Epidermal melanocyte (primary cell): ENCODE measurements around the gene CHST6.
A peak's percentile ranks its signal among the peaks of the same experiment; 100 is the strongest.
"Not testable (repeated sequence)": the region's sequence is repeated elsewhere in the genome, so short reads cannot be mapped to it uniquely, and the experiment has no call there.

Experiments used
- DNase-seq: peaks from one replicate; pipeline ENCODE4 v3.0.0; 2011; ENCODE audit warnings: low spot score; ENCODE audit not compliant: insufficient read length

The CHST6 gene

DNA sequence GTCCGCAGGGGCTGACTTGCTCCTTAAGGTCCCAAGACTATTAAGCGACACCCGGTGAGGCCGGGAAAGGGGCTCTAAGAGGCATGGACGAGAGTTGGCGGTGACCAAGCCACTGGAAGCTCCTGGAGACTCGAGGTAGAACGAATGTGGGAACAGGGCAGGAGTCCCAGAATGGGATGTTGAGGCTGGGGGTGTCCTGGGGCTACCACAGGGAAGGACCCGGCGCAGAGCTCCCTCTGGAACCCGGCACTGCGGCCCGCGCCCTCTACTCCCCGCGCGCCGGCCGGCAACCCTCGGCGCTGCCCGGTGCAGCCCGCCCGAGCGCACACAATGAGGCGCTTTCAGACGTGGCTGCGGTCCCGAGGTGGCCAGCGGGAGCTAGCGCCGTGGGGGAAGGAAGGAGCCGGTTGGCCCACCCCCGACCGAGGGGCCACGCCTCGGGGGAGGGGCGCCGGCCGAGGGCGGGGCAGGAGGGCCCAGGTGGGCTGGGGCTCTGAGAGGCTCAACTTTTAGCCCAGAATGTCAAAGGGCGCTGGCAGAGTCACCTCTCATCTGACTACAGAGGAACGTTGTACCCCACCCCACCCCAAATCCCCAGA is at the start of gene CHST6:
Gene CHST6, minus strand, starts transcription at position 366 of the 599 bp plus-strand sequence. CDS start 15,613 bp downstream, outside the sequence.
- peak; percentile 36 for DNase-seq

DNA sequence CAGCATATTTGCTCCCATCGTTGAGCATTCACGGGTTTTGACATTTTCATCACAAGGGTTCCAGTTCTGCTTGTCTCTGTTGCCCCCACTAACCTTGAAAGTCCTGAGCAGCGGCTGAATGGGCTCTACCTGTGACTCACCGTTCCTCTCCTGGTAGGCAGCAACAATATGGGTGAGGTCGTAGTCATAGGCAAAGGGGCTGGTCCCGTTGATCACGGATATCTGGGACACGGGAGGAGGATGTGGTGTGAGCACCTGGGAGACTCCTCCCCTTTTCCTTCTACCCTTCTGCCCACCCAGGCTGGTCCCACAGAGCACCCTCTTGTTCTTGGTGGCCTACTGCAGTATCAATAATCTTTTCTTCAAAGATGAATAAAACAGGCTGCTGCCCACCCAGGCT is 47.2 kb upstream of the CHST6 start:
- not testable (repeated sequence) for DNase-seq

DNA sequence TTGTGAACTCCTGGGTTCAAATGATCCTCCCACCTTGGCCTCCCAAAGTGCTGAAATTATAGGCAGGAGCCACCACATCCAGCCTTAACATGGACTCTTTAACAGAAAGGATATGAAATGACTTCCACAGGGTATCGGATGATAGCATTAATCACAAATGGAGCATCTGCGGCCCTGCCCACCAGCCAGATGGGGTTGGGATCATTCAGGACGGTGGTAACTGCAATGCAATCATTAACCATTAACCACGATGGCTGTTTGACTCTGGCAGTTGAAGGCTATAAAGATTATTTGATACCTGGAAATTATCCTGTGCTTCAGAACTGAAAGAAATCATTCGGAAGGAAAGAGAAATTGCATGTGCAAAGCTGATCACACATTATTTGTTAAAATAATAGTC is 46.0 kb upstream of the CHST6 start:
- no peak for DNase-seq

DNA sequence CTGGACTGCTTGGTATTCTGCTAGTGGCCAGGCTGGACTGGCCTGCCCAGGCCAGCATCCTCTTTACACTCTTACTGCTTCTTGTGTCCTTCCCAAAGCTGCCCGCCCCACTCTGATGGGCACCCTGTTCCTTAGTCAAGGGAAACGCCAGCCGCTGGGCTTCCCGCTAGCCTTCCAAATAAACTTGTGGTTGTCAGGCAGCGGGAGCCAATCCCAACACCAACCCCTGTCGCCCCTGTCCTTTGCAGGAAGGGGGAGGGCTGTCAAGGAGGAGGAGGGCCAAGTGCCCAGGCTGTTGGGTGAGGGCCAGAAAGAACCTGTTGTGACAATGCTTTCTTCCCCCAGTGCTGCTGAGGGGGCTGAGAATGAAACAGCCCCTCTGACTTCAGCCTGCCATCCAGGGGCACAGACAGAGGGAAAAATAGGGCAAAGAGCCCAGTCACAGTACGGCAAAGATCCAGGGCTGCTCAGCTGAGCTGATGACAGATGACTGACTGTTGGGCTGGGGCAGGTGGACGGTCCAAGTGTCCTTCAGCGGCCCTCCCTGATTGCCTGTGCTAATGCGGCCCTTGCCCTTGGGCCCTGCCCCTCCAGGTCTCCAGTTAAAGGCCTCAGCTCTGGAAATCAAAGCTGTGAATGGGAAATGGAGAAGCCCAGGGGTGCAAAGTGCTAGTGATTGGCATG is 43.8 kb upstream of the CHST6 start:
- DNase-seq = not testable (repeated sequence)

DNA sequence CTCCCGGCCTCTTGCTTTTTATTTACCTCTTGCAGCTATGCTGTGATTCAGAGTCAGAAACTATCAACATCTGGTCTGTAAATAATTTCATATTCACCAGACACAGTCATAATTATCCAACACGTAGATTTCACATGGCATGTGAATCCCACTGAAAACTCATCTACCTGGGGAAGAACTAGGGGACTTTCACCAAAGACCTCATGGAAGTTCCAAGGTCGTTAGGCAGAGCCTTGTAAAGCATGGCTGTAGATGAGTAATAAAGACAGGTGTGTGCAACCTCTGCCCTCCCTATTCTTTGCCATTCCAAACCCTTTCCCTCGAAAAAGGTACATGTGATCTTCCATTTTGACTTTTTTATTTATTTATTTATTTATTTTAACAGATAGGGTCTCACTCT is 42.5 kb upstream of the CHST6 start:
- no peak for DNase-seq

DNA sequence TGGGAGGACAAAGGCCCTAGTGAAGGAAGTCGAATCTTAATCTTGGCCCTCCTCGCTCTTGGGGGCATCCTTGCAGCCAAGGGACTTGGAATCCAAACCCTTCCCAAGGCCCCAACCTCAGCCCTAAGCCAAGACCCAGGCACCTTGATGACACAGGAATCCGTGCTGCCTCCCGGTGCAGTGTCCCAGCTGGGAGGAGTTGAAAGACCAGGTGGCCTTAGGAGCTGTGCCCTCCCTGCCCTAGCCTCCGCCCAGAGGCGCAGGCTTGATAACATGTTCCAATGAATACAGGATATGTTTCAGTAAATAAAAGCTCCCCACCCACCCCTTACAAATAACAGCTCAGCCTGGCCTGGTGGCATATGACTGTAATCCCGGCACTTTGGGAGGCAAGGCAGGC is 40.7 kb upstream of the CHST6 start, which contains the start of gene CHST5:
Gene CHST5, minus strand, starts transcription at position 208 of the 400 bp plus-strand sequence. CDS start 5,724 bp downstream, outside the sequence.
- DNase-seq = no peak

DNA sequence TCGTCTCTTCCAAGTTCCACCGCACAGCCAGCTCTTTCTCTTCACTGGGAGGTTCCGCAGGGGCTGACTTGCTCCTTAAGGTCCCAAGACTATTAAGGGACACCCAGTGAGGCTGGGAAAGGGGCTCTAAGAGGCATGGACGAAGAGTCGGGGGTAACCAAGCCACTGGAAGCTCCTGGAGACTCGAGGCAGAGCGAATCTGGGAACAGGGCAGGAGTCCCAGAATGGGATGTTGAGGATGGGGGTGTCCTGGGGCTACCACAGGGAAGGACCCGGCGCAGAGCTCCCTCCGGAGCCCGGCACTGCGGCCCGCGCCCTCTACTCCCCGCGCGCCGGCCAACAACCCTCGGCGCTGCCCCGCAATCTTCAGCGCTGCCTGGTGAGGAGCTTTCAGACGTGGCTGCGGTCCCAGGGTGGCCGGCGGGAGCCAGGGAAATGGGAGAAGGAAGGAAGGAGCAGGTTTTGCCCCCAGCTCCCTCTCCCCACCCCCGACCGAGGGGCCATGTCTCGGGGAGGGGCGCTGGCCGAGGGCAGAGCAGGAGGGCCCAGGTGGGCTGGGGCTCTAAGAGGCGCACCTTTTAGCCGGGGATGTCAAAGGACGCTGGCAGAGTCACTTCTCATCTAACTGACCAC is 40.1 kb upstream of the CHST6 start:
- DNase-seq = no peak

DNA sequence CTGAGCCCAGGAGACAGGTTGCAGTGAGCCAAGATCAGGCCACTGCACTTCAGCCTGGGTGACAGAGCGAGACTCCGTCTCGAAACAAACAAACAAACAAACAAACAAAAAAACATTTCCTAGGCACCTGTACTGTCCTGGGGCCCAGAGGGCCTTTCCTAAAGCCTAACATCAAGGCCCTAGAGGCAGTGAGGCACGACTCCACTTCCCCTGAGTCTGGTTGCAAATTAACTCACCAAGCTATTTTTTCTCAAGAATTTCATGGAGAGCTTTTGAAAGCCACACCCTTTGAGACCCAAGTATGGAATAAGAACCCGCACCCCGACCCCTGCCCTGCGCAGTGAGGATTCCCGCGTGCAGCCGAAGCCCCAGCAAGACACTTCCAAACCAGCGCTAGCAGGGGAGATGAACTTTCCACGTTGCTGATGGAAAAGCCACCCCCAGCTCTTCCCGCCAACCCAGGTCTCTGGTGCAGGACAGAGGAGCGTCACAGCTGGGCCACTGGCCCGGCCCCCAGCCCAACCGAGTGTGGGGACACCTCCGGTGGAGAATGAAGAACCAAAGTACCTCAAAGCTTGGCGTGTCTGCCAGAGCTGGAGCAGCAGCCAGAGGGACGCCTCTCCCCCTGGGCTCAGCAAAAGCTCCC is 39.4 kb upstream of the CHST6 start:
- DNase-seq = no peak

DNA sequence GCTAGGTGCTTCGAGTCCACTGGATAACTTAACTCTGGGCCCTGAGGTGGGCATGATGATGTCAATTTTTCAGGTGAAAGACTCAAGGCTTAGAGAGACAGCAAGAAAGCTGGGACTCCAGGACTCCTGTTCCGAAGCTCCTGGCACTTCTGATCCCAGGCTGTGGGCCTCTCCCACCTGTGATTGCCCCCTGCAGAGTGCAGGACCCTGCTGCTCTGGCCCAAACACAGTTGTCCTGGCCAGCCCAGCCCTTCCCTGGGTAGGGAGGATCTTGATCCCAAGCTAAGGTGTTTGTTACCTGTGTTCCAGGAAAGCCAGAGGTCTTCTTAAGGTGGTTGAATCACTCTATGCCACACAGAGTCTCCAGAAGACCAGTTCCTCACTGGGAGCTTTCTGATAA is 37.5 kb upstream of the CHST6 start:
- no peak for DNase-seq

DNA sequence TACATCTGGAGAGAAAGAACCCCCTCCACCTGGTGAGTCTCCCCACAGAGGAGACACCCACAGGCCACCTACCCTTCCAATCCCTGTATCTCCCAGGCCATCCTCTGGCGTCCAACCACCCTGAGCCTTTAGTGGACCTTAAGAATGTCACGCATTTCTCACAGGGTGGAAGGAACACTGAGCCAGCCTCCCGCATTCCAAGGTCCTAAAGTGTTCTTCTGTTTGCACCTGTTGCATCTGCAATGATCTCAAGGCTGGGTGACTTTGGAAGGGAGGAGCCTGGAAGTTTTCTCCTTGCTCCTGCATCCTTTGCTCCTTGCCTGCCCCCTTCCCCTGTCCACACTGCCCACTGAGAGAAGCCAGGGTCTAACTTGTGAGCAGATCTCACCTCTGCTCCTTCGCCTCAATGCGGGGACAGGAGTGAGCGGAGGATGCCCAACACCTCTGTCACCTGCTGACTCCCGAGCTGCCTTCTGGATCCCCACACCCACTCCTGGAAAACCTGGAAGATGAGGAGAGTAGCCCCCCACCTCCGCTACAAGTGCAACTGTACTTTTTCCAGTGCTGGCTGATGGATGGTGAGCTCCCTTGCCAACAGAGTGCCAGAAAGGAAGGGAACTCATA is 37.0 kb upstream of the CHST6 start:
- DNase-seq = no peak

DNA sequence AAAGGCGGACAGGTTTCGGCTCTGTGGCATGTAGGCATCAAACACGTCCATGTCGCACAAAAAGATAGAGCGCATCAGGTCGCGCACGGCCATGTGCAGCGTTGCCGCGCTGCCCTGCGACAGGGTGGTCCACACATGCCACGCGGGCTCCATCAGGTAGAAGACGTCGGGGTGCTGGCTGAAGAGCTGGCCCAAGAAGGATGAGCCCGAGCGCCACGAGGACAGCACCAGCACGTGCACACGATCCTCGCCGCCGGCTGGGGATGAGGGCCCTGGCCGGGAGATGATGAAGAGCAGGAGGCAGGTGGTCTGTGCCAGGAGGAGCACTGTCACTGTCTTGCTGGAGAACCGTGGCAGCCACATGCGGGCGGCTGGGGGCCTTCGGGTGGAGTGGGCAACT is 34.7 kb upstream of the CHST6 start:
- no peak for DNase-seq

DNA sequence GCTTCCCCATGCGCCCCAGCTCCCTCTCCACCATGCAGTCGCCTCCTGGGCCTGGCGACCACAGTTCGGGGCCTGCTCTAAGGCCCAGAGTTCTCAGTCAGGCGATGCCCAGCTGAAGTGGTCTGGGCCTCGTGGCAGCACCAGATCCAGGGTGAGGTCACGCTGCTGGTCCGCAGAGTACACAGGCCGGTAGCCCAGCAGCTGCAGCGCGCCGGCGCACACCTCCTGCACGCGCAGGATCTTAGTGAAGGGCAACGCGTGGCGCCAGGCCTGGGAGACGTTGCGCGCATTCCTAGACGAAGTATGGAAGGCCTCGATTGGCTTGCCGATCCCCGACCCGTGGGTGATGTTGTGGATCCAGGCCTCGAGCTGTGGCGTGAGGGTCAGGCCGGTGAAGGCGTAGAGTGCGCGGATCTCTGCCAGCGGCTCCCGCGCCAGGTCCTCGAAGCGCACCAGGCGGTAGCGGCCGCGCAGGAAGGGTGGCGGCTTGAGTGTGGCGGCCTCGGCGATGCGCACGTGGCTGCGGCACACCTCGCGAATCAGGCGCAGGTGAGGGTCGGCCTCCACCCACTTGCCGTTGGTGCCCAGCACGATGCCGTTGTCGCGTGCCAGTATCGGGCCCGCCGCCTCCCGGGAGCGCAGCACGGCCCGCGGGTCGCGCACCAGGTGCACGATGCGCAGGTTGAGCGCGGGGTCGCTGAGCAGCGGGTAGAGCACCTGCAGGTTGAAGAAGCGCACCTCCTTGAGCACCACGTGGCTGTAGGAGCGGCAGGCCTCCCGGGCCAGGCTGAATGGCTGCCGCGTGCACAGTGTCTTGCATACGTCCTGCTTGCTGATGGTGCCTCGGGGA is 34.0 kb upstream of the CHST6 start:
- no peak for DNase-seq

DNA sequence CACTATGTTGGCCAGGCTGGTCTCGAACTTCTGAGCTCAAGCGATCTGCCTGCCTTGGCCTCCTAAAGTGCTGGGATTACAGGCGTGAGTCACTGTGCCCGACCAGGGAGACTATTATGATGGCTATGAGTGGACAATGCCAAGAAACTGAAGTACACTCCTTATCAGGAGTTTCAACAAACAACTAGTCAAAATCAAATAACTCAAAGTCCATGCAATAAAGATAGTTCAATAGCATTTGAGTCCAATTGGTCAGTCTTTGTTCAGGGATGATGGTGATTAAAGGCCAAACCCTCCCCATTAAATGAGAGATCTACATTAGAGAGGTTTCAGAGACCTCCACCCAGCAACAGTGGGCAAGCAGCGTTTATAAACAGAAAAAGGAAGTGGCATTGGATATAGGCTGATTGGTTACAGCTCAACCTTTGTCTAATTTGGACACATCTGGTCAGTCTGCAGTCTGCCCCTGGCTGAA is 32.6 kb upstream of the CHST6 start:
- no peak for DNase-seq

DNA sequence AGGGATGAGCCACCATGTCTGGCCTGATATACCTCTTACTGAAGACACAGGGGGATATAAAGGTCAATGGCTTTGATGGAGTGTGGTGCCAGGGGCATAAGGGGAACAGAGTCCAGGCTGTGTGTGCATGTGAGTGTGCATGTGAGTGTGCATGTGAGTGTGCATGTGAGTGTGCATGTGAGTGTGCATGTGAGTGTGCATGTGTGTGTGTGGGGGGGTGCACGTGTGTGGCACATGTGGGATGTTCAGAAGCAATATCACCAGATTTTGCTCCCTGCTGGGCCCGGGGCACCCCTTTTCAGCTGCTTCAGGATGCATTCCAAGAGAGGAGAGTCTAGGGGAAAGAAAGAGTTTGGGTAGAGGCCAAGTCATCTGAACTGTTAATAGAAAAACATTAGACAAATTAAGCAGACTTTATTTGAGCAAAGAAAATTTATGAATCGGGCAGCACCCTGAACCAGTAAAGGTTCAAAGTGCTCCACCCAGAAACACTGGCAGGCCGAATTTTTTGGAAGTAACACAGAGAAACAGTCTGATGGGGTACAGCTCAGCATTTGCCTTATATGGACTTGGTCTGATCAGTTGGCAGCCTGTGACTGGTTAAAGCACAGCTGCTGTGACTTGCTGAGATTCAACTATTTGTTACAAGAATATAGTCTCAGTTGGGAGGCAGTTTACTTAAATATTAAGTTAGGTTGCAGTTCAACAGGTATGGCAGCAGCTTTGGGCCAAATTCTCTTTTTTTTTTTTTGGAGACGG is 31.0 kb upstream of the CHST6 start:
- DNase-seq = no peak

DNA sequence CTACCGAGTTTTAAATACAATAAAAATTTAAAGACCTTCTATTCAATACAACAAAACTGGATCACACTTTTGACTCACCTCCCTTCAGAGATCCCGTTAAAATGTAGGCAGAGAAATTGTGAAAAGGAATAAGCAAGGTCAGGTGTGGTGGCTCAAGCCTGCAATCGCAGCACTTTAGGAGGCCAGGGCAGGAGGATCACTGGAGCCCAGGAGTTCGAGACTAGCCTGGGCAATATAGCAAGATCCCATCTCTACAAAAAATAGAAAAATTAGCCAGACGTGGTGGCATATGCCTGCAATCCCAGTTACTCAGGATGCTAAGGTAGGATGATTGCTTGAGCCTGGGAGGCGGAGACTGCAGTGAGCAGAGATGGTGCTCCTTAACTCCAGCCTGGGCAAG is 23.9 kb upstream of the CHST6 start:
- no peak for DNase-seq

DNA sequence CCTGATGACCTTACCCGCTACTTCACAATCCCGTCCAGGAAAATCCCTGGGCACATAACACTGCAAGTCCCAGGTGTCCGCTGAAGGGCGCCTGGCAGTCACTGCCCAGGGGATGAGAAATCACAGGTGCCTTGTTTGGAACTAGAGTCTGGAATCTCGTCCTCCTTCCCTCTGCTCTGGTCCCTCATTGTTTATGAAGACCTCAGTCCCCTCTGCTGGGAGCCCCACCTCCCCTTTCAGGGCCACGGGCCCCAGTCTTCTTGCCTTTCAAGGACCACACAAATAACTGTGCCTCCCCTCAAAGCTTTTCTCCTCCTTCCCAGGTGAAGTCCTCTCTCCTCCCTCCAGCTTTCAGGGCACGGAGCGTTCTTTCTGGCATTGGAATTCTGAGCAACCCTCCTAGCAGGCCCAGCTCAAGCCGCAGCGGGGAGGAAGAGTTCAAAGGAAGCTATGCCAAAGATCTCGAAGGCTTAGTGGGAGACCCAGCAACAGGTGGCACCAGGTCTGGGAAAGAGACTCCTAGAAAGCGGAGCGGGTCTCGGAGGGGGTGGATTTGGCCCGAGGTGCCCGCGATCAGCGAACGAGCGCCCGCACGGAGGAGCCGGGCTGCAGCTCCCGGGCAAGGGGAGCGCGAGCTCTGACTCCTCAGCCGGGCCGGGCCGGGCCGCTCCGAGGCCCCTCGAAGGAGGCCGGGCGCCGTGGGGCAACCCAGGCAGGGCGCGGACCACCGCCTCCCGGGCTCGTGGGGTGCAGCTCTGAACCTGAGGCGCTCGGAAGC is 21.1 kb upstream of the CHST6 start:
- not testable (repeated sequence) for DNase-seq

DNA sequence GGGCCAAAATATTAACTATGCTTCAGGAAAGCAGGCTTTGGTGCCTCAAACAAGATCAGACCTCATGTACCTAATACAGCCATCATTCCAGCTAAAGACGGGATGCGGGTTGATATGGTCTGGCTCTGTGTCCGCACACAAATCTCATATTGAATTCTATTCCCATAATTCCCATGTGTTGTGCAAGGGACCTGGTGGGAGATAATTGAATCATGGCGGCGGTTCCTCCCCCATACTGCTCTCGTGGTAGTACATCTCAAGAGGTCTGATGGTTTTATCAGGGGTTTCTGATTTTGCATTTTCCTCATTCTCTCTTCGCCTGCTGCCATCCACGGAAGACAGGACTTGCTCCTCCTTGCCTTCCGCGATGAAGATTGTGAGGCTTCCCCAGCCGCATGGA is 19.1 kb upstream of the CHST6 start:
- DNase-seq = no peak

DNA sequence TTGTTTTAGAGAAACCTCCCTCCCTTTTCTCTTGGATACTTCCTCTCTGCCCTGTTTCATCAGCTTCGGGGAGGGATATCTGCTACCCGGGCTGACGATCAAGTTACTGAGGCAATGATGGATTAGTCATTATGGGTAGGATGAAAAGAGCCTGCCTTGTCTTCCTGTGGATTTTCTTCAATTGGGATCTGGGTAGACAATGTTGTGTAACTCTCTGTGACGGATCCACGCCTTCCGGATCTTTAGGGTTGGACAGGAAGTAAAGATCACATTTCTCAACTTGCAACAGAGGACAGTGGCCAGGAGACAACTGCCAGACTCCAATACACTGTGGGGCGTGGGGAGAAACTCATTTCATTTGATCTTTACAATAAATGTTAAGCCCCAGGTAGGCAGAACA is 11.3 kb upstream of the CHST6 start:
- peak; percentile 55 for DNase-seq

DNA sequence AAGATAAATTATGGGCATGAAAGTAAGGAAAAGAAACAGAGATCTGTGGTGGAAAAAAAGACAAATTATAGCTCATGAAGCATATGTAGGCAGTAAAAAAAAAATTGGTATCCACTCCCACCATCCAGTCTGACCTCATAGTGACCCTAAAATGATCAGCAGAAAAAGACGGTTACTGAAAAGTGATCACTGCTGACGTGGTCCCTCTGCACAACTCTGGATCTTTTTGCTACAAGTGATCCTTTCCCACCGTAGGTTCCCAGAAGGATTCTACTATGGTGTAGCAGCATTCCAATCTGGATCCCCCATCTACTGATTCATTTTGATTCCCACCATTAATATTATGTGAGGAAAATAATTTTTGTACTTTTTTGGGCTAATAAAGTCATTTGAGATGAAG is 10.9 kb upstream of the CHST6 start:
- DNase-seq = no peak
